Endothelial cell of umbilical vein (primary cell): ENCODE results near the gene NPTX1. TPM values are rescaled to one million over a fixed set of nuclear protein-coding genes. Genes with fewer than 3 reads are reported as not detected.

Experiments
- BruUV-seq: library from RNA; stranded (reverse); fragments of 400-500 nt; replicated peaks from 2 replicates; lab custom pipeline; 2021; lab: Mats Ljungman, UMichigan
- CTCF ChIA-PET: fragments of 300-600, 350-600 bp; sonication (Branson Sonifier 250); formaldehyde crosslinking; loops from one replicate; lab custom pipeline; 2021; ENCODE audit warnings: antibody characterized with exemption, inconsistent platforms; lab: Charles Lee
- POLR2A ChIA-PET: fragments of 300-600, 350-600 bp; sonication (Branson Sonifier 250); formaldehyde crosslinking; loops from one replicate; lab custom pipeline; 2021; ENCODE audit warnings: antibody characterized with exemption, inconsistent platforms; lab: Charles Lee
- DNase-seq: peaks from one replicate; pipeline ENCODE4 v3.0.0-alpha.2; 2011; ENCODE audit warnings: low read depth, low spot score
- FAIRE-seq: peaks from 2 replicates; lab custom pipeline; 2011; peaks lifted over from hg19 to GRCh38; lab: Jason Lieb, UNC
- H2AFZ ChIP-seq: 2 replicates; pipeline ENCODE4 v1.6.0; 2012; ENCODE audit warnings: low read depth, low read length, control low read depth, inconsistent platforms
- H3K27ac ChIP-seq: 2 replicates; pipeline ENCODE4 v1.5.1; 2011; ENCODE audit warnings: low read depth, mild to moderate bottlenecking, control low read depth, low read length, moderate library complexity; ENCODE audit not compliant: insufficient read depth
- H3K27me3 ChIP-seq, 2 experiments: 2 replicates each; pipeline versions ENCODE4 v1.6.0 to v1.6.1; 2011; ENCODE audit warnings: low read length in 2 of 2, mixed read lengths in 1 of 2; ENCODE audit not compliant: control insufficient read depth in 2 of 2, insufficient read depth in 2 of 2
- H3K36me3 ChIP-seq, 2 experiments: 2 replicates in 1 of 2; 3 replicates in 1 of 2; pipeline ENCODE4 v1.5.1; 2011; ENCODE audit warnings: low read length in 2 of 2, mild to moderate bottlenecking in 1 of 2, moderate library complexity in 1 of 2; ENCODE audit not compliant: control insufficient read depth in 2 of 2, insufficient read depth in 2 of 2; ENCODE audit errors: extremely low read depth in 1 of 2
- H3K4me1 ChIP-seq: 3 replicates; pipeline ENCODE4 v1.5.1; 2011; ENCODE audit warnings: mild to moderate bottlenecking, low read length; ENCODE audit not compliant: control insufficient read depth, insufficient read depth; ENCODE audit errors: extremely low read depth
- H3K4me2 ChIP-seq: 2 replicates; pipeline ENCODE4 v1.6.1; 2011; ENCODE audit warnings: low read length, control low read depth, mixed read lengths; ENCODE audit not compliant: insufficient read depth
- H3K4me3 ChIP-seq, 3 experiments: fragments of 200-600 bp in 1 of 3; sonication (generic), shearing (Covaris generic) in 1 of 3; replicated peaks in 1 of 3; 2 replicates each; pipeline ENCODE4 v1.5.1; 2011 to 2016; ENCODE audit warnings: control low read depth in 3 of 3, low read length in 3 of 3, mild to moderate bottlenecking in 2 of 3, inconsistent platforms in 1 of 3, low read depth in 1 of 3, moderate library complexity in 1 of 3; ENCODE audit not compliant: insufficient read depth in 1 of 3
- H3K79me2 ChIP-seq: 2 replicates; pipeline ENCODE4 v1.6.0; 2012; ENCODE audit warnings: low read length, inconsistent platforms; ENCODE audit not compliant: control insufficient read depth, insufficient read depth
- H3K9ac ChIP-seq: replicated peaks from 2 replicates; pipeline ENCODE3; 2011; ENCODE audit warnings: low read length, control low read depth; ENCODE audit not compliant: insufficient read depth; ENCODE audit errors: extremely low read depth
- H3K9me1 ChIP-seq: replicated peaks from 3 replicates; pipeline ENCODE4 v1.6.0; 2011; ENCODE audit warnings: mild to moderate bottlenecking, low read length; ENCODE audit not compliant: control insufficient read depth, insufficient read depth; ENCODE audit errors: extremely low read depth
- H3K9me3 ChIP-seq: replicated peaks from 2 replicates; pipeline ENCODE4 v1.5.1; 2012; ENCODE audit warnings: low read length, inconsistent platforms; ENCODE audit not compliant: control insufficient read depth, insufficient read depth
- H4K20me1 ChIP-seq: replicated peaks from 2 replicates; pipeline ENCODE3; 2011; ENCODE audit warnings: mild to moderate bottlenecking, low read length; ENCODE audit not compliant: control insufficient read depth, insufficient read depth; ENCODE audit errors: extremely low read depth
- EZH2 ChIP-seq: IDR thresholded peaks from 2 replicates; pipeline ENCODE4 v1.6.1; 2012; ENCODE audit warnings: borderline replicate concordance, low read depth, mild to moderate bottlenecking, moderate library complexity, low read length, inconsistent platforms; ENCODE audit not compliant: severe bottlenecking
- FOS ChIP-seq: IDR thresholded peaks from 2 replicates; pipeline ENCODE4 v1.6.1; 2011; ENCODE audit warnings: mild to moderate bottlenecking, low read length, moderate library complexity, borderline replicate concordance; ENCODE audit not compliant: insufficient read depth
- GATA2 ChIP-seq: IDR thresholded peaks from 2 replicates; pipeline ENCODE4 v1.7.0; 2011; ENCODE audit warnings: low read depth, mild to moderate bottlenecking, moderate library complexity, mixed read lengths, low read length; ENCODE audit not compliant: insufficient read length, insufficient read depth
- JUN ChIP-seq: IDR thresholded peaks from 2 replicates; pipeline ENCODE4 v1.6.1; 2011; ENCODE audit warnings: borderline replicate concordance, low read depth; ENCODE audit not compliant: insufficient read length, insufficient read depth
- MYC ChIP-seq: IDR thresholded peaks from one replicate; pipeline ENCODE4 v1.6.1; 2011; ENCODE audit warnings: mild to moderate bottlenecking, low read depth, low read length
- POLR2A ChIP-seq: IDR thresholded peaks from 2 replicates; pipeline ENCODE4 v1.6.1; 2012; ENCODE audit warnings: low read depth, mild to moderate bottlenecking, control low read depth, low read length
- POLR2AphosphoS5 ChIP-seq: IDR thresholded peaks from 2 replicates; pipeline ENCODE4 v1.6.1; 2012; ENCODE audit warnings: low read depth, mild to moderate bottlenecking, control low read depth, low read length, moderate library complexity; ENCODE audit not compliant: insufficient read depth
- dilution Hi-C: fragments of 300-500 bp; cut with MboI; formaldehyde crosslinking; loops from one replicate; pipeline ENCODE4 v1.15.0; 2019; ENCODE audit warnings: low sequenced_read_pairs; ENCODE audit not compliant: extremely low pct_ligation_motif_present
- intact Hi-C: fragments of 100-400 bp; cut with micrococcal nuclease; formaldehyde crosslinking; loops from one replicate; pipeline ENCODE4 v1.10.0; 2022
- polyA plus RNA-seq, 4 experiments: library from polyadenylated mRNA; depleted of rRNA in 3 of 4; stranded (reverse) in 3 of 4; unstranded in 1 of 4; fragments of >200 nt; gene quantifications; 2 replicates each; pipeline versions ENCODE4 v1.2.1 to v1.2.3, GENCODE V29; 2011 to 2012; ENCODE audit warnings: missing spikeins in 1 of 4
- total RNA-seq: library from RNA; stranded (reverse); gene quantifications from 2 replicates; pipeline ENCODE4 v1.2.3, GENCODE V29; 2021
- TF ChIP-seq, protein P1 (sequence below), 2 donors: IDR thresholded peaks; 1 replicate in 1 of 2; 2 replicates in 1 of 2; pipeline ENCODE4 v1.5.1; 2011; ENCODE audit warnings: low read length in 2 of 2, mild to moderate bottlenecking in 2 of 2, moderate library complexity in 2 of 2, control low read depth in 1 of 2, inconsistent platforms in 1 of 2, low read depth in 1 of 2; ENCODE audit not compliant: insufficient read depth in 1 of 2; ENCODE audit errors: extremely low read depth in 1 of 2
- TF ChIP-seq, protein P2 (sequence below): IDR thresholded peaks from 2 replicates; pipeline ENCODE4 v1.6.1; 2011; ENCODE audit not compliant: insufficient read depth, insufficient read length

Gene NPTX1
- total and polyA plus RNA-seq, 2 donors (not counting 3 experiments of a cell fraction or from before 2014, with no cell fraction given) = 0.03 TPM; not detected in 1

DNA sequence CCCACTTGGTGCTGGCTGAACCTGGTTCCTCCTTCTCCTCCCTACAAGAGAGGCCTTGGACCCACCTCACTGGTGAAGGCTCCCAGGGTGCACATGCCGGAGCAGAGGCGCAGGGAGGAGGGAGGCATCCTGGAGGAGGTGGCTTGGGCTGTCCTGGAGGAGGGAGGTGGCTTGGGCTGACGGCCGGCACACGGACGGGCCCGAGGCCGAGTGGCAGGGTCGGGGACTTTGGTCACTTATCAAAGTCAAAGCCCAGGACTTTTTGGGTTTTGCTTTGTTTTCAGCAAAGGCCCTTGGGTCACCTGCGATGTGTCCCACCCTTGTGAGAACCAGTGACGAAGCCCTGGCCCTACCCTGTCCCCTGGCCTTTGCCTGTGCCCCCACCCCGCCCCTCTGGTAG lies 32.9 kb downstream of the NPTX1 start:
- CTCF ChIA-PET = interaction anchor here (0.9 to 1.0 kb wide), 2 partner anchors 9 to 16 kb away, joined by 3 to 4 read pairs; no protein-coding TSS in a partner anchor
- FAIRE-seq (no peak), DNase-seq (no peak)
- Histone ChIP-seq H3K36me3 (no peaks in the 10 kb centered on the region), H3K27ac (no peak overlapping the region), H3K4me3 (no peak overlapping the region), H3K79me2 (no peaks in the 10 kb centered on the region), H3K27me3 (no peaks in the 10 kb centered on the region), H3K9ac (no peak overlapping the region), H3K9me1 (no peaks in the 10 kb centered on the region), H3K9me3 (no peaks in the 10 kb centered on the region), H4K20me1 (no peaks in the 10 kb centered on the region), H3K4me2 (no peak overlapping the region), H2AFZ (no peak overlapping the region), H3K4me1 (no peaks in the 10 kb centered on the region)
- TF ChIP-seq EZH2 (no peak), GATA2 (no peak), POLR2AphosphoS5 (no peak), JUN (no peak), POLR2A (no peak), FOS (no peak), MYC (no peak)
- TF ChIP-seq, protein P1, sequence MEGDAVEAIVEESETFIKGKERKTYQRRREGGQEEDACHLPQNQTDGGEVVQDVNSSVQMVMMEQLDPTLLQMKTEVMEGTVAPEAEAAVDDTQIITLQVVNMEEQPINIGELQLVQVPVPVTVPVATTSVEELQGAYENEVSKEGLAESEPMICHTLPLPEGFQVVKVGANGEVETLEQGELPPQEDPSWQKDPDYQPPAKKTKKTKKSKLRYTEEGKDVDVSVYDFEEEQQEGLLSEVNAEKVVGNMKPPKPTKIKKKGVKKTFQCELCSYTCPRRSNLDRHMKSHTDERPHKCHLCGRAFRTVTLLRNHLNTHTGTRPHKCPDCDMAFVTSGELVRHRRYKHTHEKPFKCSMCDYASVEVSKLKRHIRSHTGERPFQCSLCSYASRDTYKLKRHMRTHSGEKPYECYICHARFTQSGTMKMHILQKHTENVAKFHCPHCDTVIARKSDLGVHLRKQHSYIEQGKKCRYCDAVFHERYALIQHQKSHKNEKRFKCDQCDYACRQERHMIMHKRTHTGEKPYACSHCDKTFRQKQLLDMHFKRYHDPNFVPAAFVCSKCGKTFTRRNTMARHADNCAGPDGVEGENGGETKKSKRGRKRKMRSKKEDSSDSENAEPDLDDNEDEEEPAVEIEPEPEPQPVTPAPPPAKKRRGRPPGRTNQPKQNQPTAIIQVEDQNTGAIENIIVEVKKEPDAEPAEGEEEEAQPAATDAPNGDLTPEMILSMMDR (IDR thresholded peaks at IDR 0.05; ENCODE audit: extremely low read depth in 1 of 2, insufficient read depth in 1 of 2, low read depth in 1 of 2, low read length in 2 of 2) = no peak
- TF ChIP-seq, protein P2, sequence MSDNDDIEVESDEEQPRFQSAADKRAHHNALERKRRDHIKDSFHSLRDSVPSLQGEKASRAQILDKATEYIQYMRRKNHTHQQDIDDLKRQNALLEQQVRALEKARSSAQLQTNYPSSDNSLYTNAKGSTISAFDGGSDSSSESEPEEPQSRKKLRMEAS = no peak
- POLR2A ChIA-PET = no interaction called here
- dilution Hi-C loops (no loop called here), intact Hi-C loops (no loop called here)
- no TSS peak for BruUV-seq
